ENCODE measurements around the gene SUGCT. TPM values are rescaled to one million over a fixed set of nuclear protein-coding genes. Genes with fewer than 3 reads are reported as not detected.

SUGCT gene
- total and polyA plus RNA-seq, 10 donors = 1.4 to 13.6 (median 2.5) TPM

GRCh38 chr7:40525764-40526163 lies 391.0 kb downstream of the SUGCT start:
- no peaks in the 10 kb centered on the region for H3K36me3 ChIP-seq
- no peak for DNase-seq
- H3K9me3 ChIP-seq = no peaks in the 10 kb centered on the region
- no peak overlapping the region for H3K27ac ChIP-seq
- intact Hi-C loops (cut with DNase I; ENCODE audit: low total_unique reads) = no loop called here
- no peak overlapping the region for H3K4me3 ChIP-seq
- WGBS, 5 donors = 81 to 84% (median 83%) methylated on average over 3 of the region's 3 CpGs
- no peaks in the 10 kb centered on the region for H3K4me1 ChIP-seq
- no peak for TF ChIP-seq POLR2A (IDR thresholded peaks at IDR 0.05)
- no peak for TF ChIP-seq CTCF (IDR thresholded peaks at IDR 0.05 in 8 of 11, conservative IDR thresholded peaks at IDR 0.05 in 3 of 11)
- no peak for TF ChIP-seq POLR2AphosphoS5 (IDR thresholded peaks at IDR 0.05)
- H3K27me3 ChIP-seq (replicated peaks in 1 of 7) = no peaks in the 10 kb centered on the region

- H3K9me3 ChIP-seq = no peaks in the 10 kb centered on the region
- no peak overlapping the region for H3K27ac ChIP-seq
- WGBS, 5 donors = 75 to 93% (median 79%) methylated on average over 1 of the region's 1 CpG
- H3K27me3 ChIP-seq (replicated peaks in 1 of 7) = no peaks in the 10 kb centered on the region
- intact Hi-C loops (cut with DNase I; ENCODE audit: low total_unique reads) = no loop called here
- H3K4me1 ChIP-seq = no peaks in the 10 kb centered on the region
- H3K4me3 ChIP-seq = no peak overlapping the region
- TF ChIP-seq POLR2AphosphoS5 (IDR thresholded peaks at IDR 0.05) (no peak), POLR2A (IDR thresholded peaks at IDR 0.05) (no peak), CTCF (IDR thresholded peaks at IDR 0.05 in 8 of 11, conservative IDR thresholded peaks at IDR 0.05 in 3 of 11) (no peak)
- no peaks in the 10 kb centered on the region for H3K36me3 ChIP-seq
- no peak for DNase-seq
These were observed 392.3 kb downstream of the SUGCT start for GRCh38 chr7:40526951-40527715.

- intact Hi-C loops (cut with DNase I; ENCODE audit: low total_unique reads) = no loop called here
- Histone ChIP-seq H3K4me3 (no peak overlapping the region), H3K27me3 (replicated peaks in 1 of 7) (no peaks in the 10 kb centered on the region), H3K9me3 (no peaks in the 10 kb centered on the region), H3K36me3 (no peaks in the 10 kb centered on the region), H3K27ac (no peak overlapping the region), H3K4me1 (no peaks in the 10 kb centered on the region)
- DNase-seq = no peak
- no peak for TF ChIP-seq POLR2AphosphoS5 (IDR thresholded peaks at IDR 0.05)
- no peak for TF ChIP-seq CTCF (IDR thresholded peaks at IDR 0.05 in 8 of 11, conservative IDR thresholded peaks at IDR 0.05 in 3 of 11)
- TF ChIP-seq POLR2A (IDR thresholded peaks at IDR 0.05) = no peak
These were observed 392.9 kb downstream of the SUGCT start for GRCh38 chr7:40527723-40528122.

GRCh38 chr7:40530292-40530691 lies 395.5 kb downstream of the SUGCT start:
- Histone ChIP-seq H3K36me3 (no peaks in the 10 kb centered on the region), H3K27me3 (replicated peaks in 1 of 7) (no peaks in the 10 kb centered on the region), H3K4me3 (no peak overlapping the region), H3K9me3 (no peaks in the 10 kb centered on the region), H3K27ac (no peak overlapping the region), H3K4me1 (no peaks in the 10 kb centered on the region)
- intact Hi-C loops (cut with DNase I; ENCODE audit: low total_unique reads) = no loop called here
- no peak for DNase-seq
- TF ChIP-seq CTCF (IDR thresholded peaks at IDR 0.05 in 8 of 11, conservative IDR thresholded peaks at IDR 0.05 in 3 of 11) = no peak
- TF ChIP-seq POLR2AphosphoS5 (IDR thresholded peaks at IDR 0.05) = no peak
- TF ChIP-seq POLR2A (IDR thresholded peaks at IDR 0.05) = no peak
